NB4 (cell line): ENCODE measurements around the gene FBXO15.

Experiments
- MYC ChIP-seq: IDR thresholded peaks from 2 replicates; pipeline ENCODE4 v1.6.1; 2011; ENCODE audit warnings: low read depth, low read length
- POLR2A ChIP-seq: IDR thresholded peaks from 2 replicates; pipeline ENCODE4 v1.6.1; 2011; ENCODE audit warnings: mild to moderate bottlenecking; ENCODE audit not compliant: insufficient read length; ENCODE audit errors: extremely low read depth
- TF ChIP-seq, protein P1 (sequence below): IDR thresholded peaks from one replicate; pipeline ENCODE4 v1.5.1; 2012; ENCODE audit warnings: low read depth, low read length
- TF ChIP-seq, protein P2 (sequence below): IDR thresholded peaks from 2 replicates; pipeline ENCODE4 v1.6.1; 2011; ENCODE audit warnings: low read depth, low read length

DNA sequence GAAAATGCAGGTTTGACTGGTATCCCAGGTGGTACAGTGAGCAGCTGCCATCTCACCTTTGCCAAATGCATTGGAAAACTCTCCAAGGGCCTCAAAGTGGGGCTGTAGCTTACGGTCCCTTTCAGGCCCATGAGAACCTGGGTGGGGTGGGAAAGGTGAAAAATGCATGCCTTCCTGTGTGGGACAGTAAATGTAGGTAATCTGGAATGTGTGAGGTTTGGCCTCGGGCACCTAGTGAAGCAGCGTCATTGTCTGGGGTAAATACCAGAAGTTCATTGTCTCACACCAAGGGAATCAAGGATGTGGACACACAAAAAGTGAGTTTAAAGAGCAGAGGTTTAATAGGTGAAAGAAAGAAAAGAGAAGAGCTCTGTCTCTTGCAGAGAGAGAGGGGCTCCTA is 37.2 kb upstream of the FBXO15 start:
- TF ChIP-seq, protein P1, sequence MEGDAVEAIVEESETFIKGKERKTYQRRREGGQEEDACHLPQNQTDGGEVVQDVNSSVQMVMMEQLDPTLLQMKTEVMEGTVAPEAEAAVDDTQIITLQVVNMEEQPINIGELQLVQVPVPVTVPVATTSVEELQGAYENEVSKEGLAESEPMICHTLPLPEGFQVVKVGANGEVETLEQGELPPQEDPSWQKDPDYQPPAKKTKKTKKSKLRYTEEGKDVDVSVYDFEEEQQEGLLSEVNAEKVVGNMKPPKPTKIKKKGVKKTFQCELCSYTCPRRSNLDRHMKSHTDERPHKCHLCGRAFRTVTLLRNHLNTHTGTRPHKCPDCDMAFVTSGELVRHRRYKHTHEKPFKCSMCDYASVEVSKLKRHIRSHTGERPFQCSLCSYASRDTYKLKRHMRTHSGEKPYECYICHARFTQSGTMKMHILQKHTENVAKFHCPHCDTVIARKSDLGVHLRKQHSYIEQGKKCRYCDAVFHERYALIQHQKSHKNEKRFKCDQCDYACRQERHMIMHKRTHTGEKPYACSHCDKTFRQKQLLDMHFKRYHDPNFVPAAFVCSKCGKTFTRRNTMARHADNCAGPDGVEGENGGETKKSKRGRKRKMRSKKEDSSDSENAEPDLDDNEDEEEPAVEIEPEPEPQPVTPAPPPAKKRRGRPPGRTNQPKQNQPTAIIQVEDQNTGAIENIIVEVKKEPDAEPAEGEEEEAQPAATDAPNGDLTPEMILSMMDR: no peak
- TF ChIP-seq POLR2A (no peak), MYC (no peak)
- TF ChIP-seq, protein P2, sequence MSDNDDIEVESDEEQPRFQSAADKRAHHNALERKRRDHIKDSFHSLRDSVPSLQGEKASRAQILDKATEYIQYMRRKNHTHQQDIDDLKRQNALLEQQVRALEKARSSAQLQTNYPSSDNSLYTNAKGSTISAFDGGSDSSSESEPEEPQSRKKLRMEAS: no peak
